22Rv1 (cell line): ENCODE results near the gene IL15.

Experiments used
- H3K27ac ChIP-seq: fragments of 450-650 bp; 2 replicates; pipeline ENCODE4 v1.5.1; 2017
- CTCF ChIP-seq: fragments of 450-650 bp; IDR thresholded peaks from 2 replicates; pipeline ENCODE4 v1.5.1; 2017; ENCODE audit warnings: mild to moderate bottlenecking
- ZFX ChIP-seq: fragments of 450-650 bp; IDR thresholded peaks from 2 replicates; pipeline ENCODE4 v1.6.1; 2017; ENCODE audit warnings: antibody characterized with exemption, borderline replicate concordance

Gene IL15

GRCh38 chr4:141638230-141638629 is 1.8 kb downstream of the IL15 start:
- H3K27ac ChIP-seq: no peak overlapping the region
- TF ChIP-seq CTCF (no peak), ZFX (no peak)

- no peak overlapping the region for H3K27ac ChIP-seq
- TF ChIP-seq CTCF (no peak), ZFX (no peak)
Observed at GRCh38 chr4:141640696-141641095, 4.3 kb downstream of the IL15 start.

GRCh38 chr4:141642063-141642462 is 5.7 kb downstream of the IL15 start:
- H3K27ac ChIP-seq: no peak overlapping the region
- TF ChIP-seq CTCF: no peak
- no peak for TF ChIP-seq ZFX

- no peak overlapping the region for H3K27ac ChIP-seq
- TF ChIP-seq ZFX: no peak
Observed at GRCh38 chr4:141642711-141643110, 6.3 kb downstream of the IL15 start.

- TF ChIP-seq ZFX: no peak
- TF ChIP-seq CTCF: no peak
- H3K27ac ChIP-seq: no peak overlapping the region
Observed at GRCh38 chr4:141643557-141643956, 7.2 kb downstream of the IL15 start.

- H3K27ac ChIP-seq: no peak overlapping the region
- no peak for TF ChIP-seq CTCF
- no peak for TF ChIP-seq ZFX
Observed at GRCh38 chr4:141645611-141646340, 9.4 kb downstream of the IL15 start.

GRCh38 chr4:141646969-141647368 is 10.6 kb downstream of the IL15 start:
- no peak for TF ChIP-seq ZFX
- no peak for TF ChIP-seq CTCF
- no peak overlapping the region for H3K27ac ChIP-seq

- no peak for TF ChIP-seq CTCF
- TF ChIP-seq ZFX: no peak
Observed at GRCh38 chr4:141647966-141648365, 11.6 kb downstream of the IL15 start.

More at GRCh38 chr4:141647966-141648365, 11.6 kb downstream of the IL15 start:
- no peak overlapping the region for H3K27ac ChIP-seq
